GM18858 (cell line): ENCODE results near the gene CCND3.

Experiments used
- ATAC-seq: cut with Tn5 transposase; IDR thresholded peaks from one replicate; pipeline ENCODE4 v1.9.1; 2021; ENCODE audit not compliant: unreplicated experiment

CCND3 gene

GRCh38 chr6:41927253-41927652 is 14.4 kb downstream of the CCND3 start:
- ATAC-seq, result no peak

- ATAC-seq, result no peak
Measured at GRCh38 chr6:41922154-41922553, 19.5 kb downstream of the CCND3 start.

- no peak for ATAC-seq
Measured at GRCh38 chr6:41921712-41921998, 20.0 kb downstream of the CCND3 start.

GRCh38 chr6:41920921-41921711 is 20.5 kb downstream of the CCND3 start, which contains the start of the genes BYSL and MED20:
TSS of gene BYSL (plus strand) at chr6:41921499. CDS start at chr6:41921563, 64 bp downstream.
TSS of gene MED20 (minus strand) at chr6:41921139. CDS start at chr6:41921018, 121 bp downstream.
- ATAC-seq, result peak; percentile 81

- no peak for ATAC-seq
Measured at GRCh38 chr6:41917528-41917927, 24.1 kb downstream of the CCND3 start.

GRCh38 chr6:41914869-41915530 is 26.6 kb downstream of the CCND3 start:
- ATAC-seq, result no peak

GRCh38 chr6:41914343-41914742 is 27.3 kb downstream of the CCND3 start:
- no peak for ATAC-seq

- no peak for ATAC-seq
Measured at GRCh38 chr6:41909727-41910126, 31.9 kb downstream of the CCND3 start.

- ATAC-seq, result no peak
Measured at GRCh38 chr6:41901882-41902519, 39.6 kb downstream of the CCND3 start.

GRCh38 chr6:41900861-41901260 is 40.7 kb downstream of the CCND3 start:
- ATAC-seq, result no peak

GRCh38 chr6:41896281-41896680 is 45.3 kb downstream of the CCND3 start:
- ATAC-seq, result no peak

GRCh38 chr6:41895300-41896233 is 46.0 kb downstream of the CCND3 start, which contains the start of gene USP49:
TSS of gene USP49 (minus strand) at chr6:41895375. CDS start at chr6:41806983, 88,392 bp downstream.
- peak; percentile 59 for ATAC-seq

GRCh38 chr6:41894366-41895299 is 47.0 kb downstream of the CCND3 start:
- peak; percentile 12 for ATAC-seq

- ATAC-seq, result no peak
Measured at GRCh38 chr6:41892921-41893564, 48.6 kb downstream of the CCND3 start.

- ATAC-seq, result no peak
Measured at GRCh38 chr6:41887331-41887751, 54.3 kb downstream of the CCND3 start.

- ATAC-seq, result no peak
Measured at GRCh38 chr6:41885930-41886329, 55.7 kb downstream of the CCND3 start.

- ATAC-seq, result no peak
Measured at GRCh38 chr6:41884957-41885356, 56.7 kb downstream of the CCND3 start.
